H1 (cell line): ENCODE data around the gene TMTC4. TPM values are rescaled to one million over a fixed set of nuclear protein-coding genes. Genes with fewer than 3 reads are reported as not detected.

Experiments
- CTCF ChIA-PET: fragments of 300-600 bp; sonication (Branson Sonifier 250); formaldehyde crosslinking; loops from one replicate; lab custom pipeline; 2021; ENCODE audit not compliant: partially characterized antibody; lab: Charles Lee
- POLR2A ChIA-PET: fragments of 300-600 bp; sonication (Branson Sonifier 250); formaldehyde crosslinking; loops from one replicate; lab custom pipeline; 2021; ENCODE audit warnings: inconsistent platforms; ENCODE audit not compliant: partially characterized antibody; lab: Charles Lee
- DNase-seq, 2 experiments: peaks; one replicate each; pipeline versions ENCODE4 v3.0.0 to v3.0.0-alpha.2; 2010 to 2022; ENCODE audit warnings: low spot score in 2 of 2, low read depth in 1 of 2, mixed read lengths in 1 of 2
- FAIRE-seq: peaks from 2 replicates; lab custom pipeline; 2011; peaks lifted over from hg19 to GRCh38; lab: Jason Lieb, UNC
- H2AFZ ChIP-seq: 2 replicates; pipeline ENCODE4 v1.8.1; 2012; ENCODE audit warnings: low read length, inconsistent platforms
- H2AK5ac ChIP-seq: 2 replicates; pipeline ENCODE4 v1.6.1; 2013; ENCODE audit warnings: low read depth, low read length
- H2BK120ac ChIP-seq: replicated peaks from 2 replicates; pipeline ENCODE3; 2013; ENCODE audit warnings: low read depth, low read length, inconsistent platforms
- H2BK12ac ChIP-seq: 2 replicates; pipeline ENCODE4 v1.6.1; 2013; ENCODE audit warnings: low read depth, low read length
- H2BK15ac ChIP-seq: 2 replicates; pipeline ENCODE4 v1.6.1; 2013; ENCODE audit warnings: low read length
- H2BK20ac ChIP-seq: 2 replicates; pipeline ENCODE4 v1.6.1; 2013; ENCODE audit warnings: low read length
- H2BK5ac ChIP-seq: 2 replicates; pipeline ENCODE4 v1.6.1; 2013; ENCODE audit warnings: low read depth, low read length
- H3K14ac ChIP-seq: 2 replicates; pipeline ENCODE4 v1.6.1; 2013; ENCODE audit warnings: inconsistent platforms; ENCODE audit not compliant: insufficient read length
- H3K18ac ChIP-seq: 2 replicates; pipeline ENCODE4 v1.6.1; 2013; ENCODE audit warnings: low read length; ENCODE audit errors: extremely low read depth
- H3K23ac ChIP-seq: 2 replicates; pipeline ENCODE4 v1.6.1; 2013; ENCODE audit warnings: inconsistent platforms; ENCODE audit not compliant: insufficient read length
- H3K23me2 ChIP-seq: 2 replicates; pipeline ENCODE4 v1.6.1; 2013; ENCODE audit warnings: low read depth, low read length
- H3K27ac ChIP-seq: 2 replicates; pipeline ENCODE4 v1.6.1; 2011; ENCODE audit warnings: low read depth, low read length, inconsistent platforms
- H3K27me3 ChIP-seq, 4 experiments: replicated peaks in 1 of 4; 1 replicate in 1 of 4; 2 replicates in 3 of 4; pipeline versions ENCODE4 v1.6.1 to v1.8.1; 2011 to 2013; ENCODE audit warnings: low read length in 3 of 4, mild to moderate bottlenecking in 3 of 4, inconsistent platforms in 2 of 4, mixed read lengths in 2 of 4, moderate library complexity in 1 of 4; ENCODE audit not compliant: control insufficient read depth in 3 of 4, insufficient read depth in 3 of 4; ENCODE audit errors: extremely low read depth in 1 of 4
- H3K36me3 ChIP-seq, 4 experiments: 2 replicates each; pipeline versions ENCODE4 v1.6.1 to v1.8.1; 2011 to 2013; ENCODE audit warnings: mild to moderate bottlenecking in 4 of 4, low read length in 3 of 4, moderate library complexity in 2 of 4, control low read depth in 1 of 4, inconsistent platforms in 1 of 4; ENCODE audit not compliant: insufficient read depth in 4 of 4, control insufficient read depth in 2 of 4
- H3K4ac ChIP-seq: replicated peaks from 2 replicates; pipeline ENCODE3; 2013; ENCODE audit warnings: low read length, low read depth, mixed read lengths, inconsistent platforms; ENCODE audit not compliant: insufficient read length
- H3K4me1 ChIP-seq, 4 experiments: replicated peaks in 1 of 4; 1 replicate in 1 of 4; 2 replicates in 3 of 4; pipeline versions ENCODE4 v1.6.1 to v1.8.1; 2011 to 2013; ENCODE audit warnings: low read length in 3 of 4, inconsistent platforms in 2 of 4, mixed read lengths in 1 of 4; ENCODE audit not compliant: insufficient read depth in 4 of 4, control insufficient read depth in 3 of 4
- H3K4me2 ChIP-seq, 2 experiments: 2 replicates each; pipeline versions ENCODE4 v1.6.1 to v1.8.1; 2011 to 2013; ENCODE audit warnings: low read depth in 2 of 2, low read length in 2 of 2, control low read depth in 1 of 2, inconsistent platforms in 1 of 2, mild to moderate bottlenecking in 1 of 2; ENCODE audit not compliant: insufficient read depth in 1 of 2
- H3K4me3 ChIP-seq, 4 experiments: fragments of 200-600, 300-600 bp in 1 of 4; sonication (generic), shearing (Covaris generic), sonication (Bioruptor Twin) in 1 of 4; 2 replicates each; pipeline versions ENCODE4 v1.5.1 to v1.8.1; 2011 to 2016; ENCODE audit warnings: low read length in 4 of 4, low read depth in 3 of 4, control low read depth in 2 of 4, inconsistent platforms in 2 of 4, mild to moderate bottlenecking in 2 of 4, mixed read lengths in 1 of 4, moderate library complexity in 1 of 4; ENCODE audit not compliant: insufficient read depth in 2 of 4; ENCODE audit errors: extremely low read depth in 1 of 4
- H3K56ac ChIP-seq: replicated peaks from 2 replicates; pipeline ENCODE3; 2013; ENCODE audit warnings: low read depth, mild to moderate bottlenecking, mixed read lengths, low read length, inconsistent platforms; ENCODE audit not compliant: insufficient read length
- H3K79me1 ChIP-seq: 2 replicates; pipeline ENCODE4 v1.6.1; 2013; ENCODE audit warnings: low read depth, low read length, control low read depth
- H3K79me2 ChIP-seq, 2 experiments: 2 replicates each; pipeline versions ENCODE4 v1.6.1 to v1.8.1; 2012 to 2013; ENCODE audit warnings: low read length in 2 of 2, mild to moderate bottlenecking in 2 of 2, inconsistent platforms in 1 of 2; ENCODE audit not compliant: insufficient read depth in 2 of 2, control insufficient read depth in 1 of 2
- H3K9ac ChIP-seq, 4 experiments: replicated peaks in 1 of 4; 1 replicate in 1 of 4; 2 replicates in 3 of 4; pipeline versions ENCODE4 v1.6.1 to v1.8.1; 2011 to 2013; ENCODE audit warnings: low read depth in 3 of 4, low read length in 3 of 4, control low read depth in 2 of 4, mild to moderate bottlenecking in 2 of 4, moderate library complexity in 2 of 4, inconsistent platforms in 1 of 4; ENCODE audit errors: extremely low read depth in 1 of 4
- H3K9me3 ChIP-seq, 2 experiments: 2 replicates each; pipeline versions ENCODE4 v1.6.1 to v1.8.1; 2012 to 2013; ENCODE audit warnings: mild to moderate bottlenecking in 2 of 2, moderate library complexity in 2 of 2, control low read depth in 1 of 2, inconsistent platforms in 1 of 2, low read depth in 1 of 2, low read length in 1 of 2, mixed read lengths in 1 of 2; ENCODE audit not compliant: insufficient read depth in 2 of 2
- H4K20me1 ChIP-seq, 2 experiments: replicated peaks in 1 of 2; 2 replicates each; pipeline versions ENCODE3 to v1.8.1; 2011 to 2013; ENCODE audit warnings: inconsistent platforms in 2 of 2, low read length in 2 of 2, mild to moderate bottlenecking in 1 of 2; ENCODE audit not compliant: insufficient read depth in 2 of 2, control insufficient read depth in 1 of 2
- H4K5ac ChIP-seq: 2 replicates; pipeline ENCODE4 v1.6.1; 2013; ENCODE audit warnings: low read length, low read depth, mixed read lengths, inconsistent platforms; ENCODE audit not compliant: insufficient read length
- H4K8ac ChIP-seq: 2 replicates; pipeline ENCODE4 v1.8.0; 2013; ENCODE audit warnings: mild to moderate bottlenecking, moderate library complexity, low read length, inconsistent platforms; ENCODE audit not compliant: insufficient read depth; ENCODE audit errors: extremely low read depth
- H4K91ac ChIP-seq: replicated peaks from 2 replicates; pipeline ENCODE3; 2013; ENCODE audit warnings: low read length, mixed read lengths, inconsistent platforms; ENCODE audit not compliant: insufficient read length
- ATF3 ChIP-seq: IDR thresholded peaks from 2 replicates; pipeline ENCODE4 v1.6.1; 2011; ENCODE audit warnings: low read depth, mild to moderate bottlenecking, low read length; ENCODE audit not compliant: insufficient read depth
- BACH1 ChIP-seq: IDR thresholded peaks from 2 replicates; pipeline ENCODE4 v1.6.1; 2012; ENCODE audit warnings: low read length, improper control_type of control experiment
- EP300 ChIP-seq, 2 experiments: IDR thresholded peaks; 1 replicate in 1 of 2; 2 replicates in 1 of 2; pipeline ENCODE4 v1.6.1; 2011 to 2012; ENCODE audit warnings: low read depth in 2 of 2, low read length in 2 of 2, mild to moderate bottlenecking in 2 of 2, borderline replicate concordance in 1 of 2, inconsistent platforms in 1 of 2, moderate library complexity in 1 of 2
- JUND ChIP-seq: IDR thresholded peaks from 2 replicates; pipeline ENCODE4 v1.6.1; 2011; ENCODE audit warnings: mild to moderate bottlenecking, improper control_type of control experiment, low read length
- KDM1A ChIP-seq: fragments of 200-600, 300-600 bp; sonication (generic); IDR thresholded peaks from 2 replicates; pipeline ENCODE4 v1.7.1; 2016; ENCODE audit warnings: mild to moderate bottlenecking, low read length, borderline replicate concordance
- MAFK ChIP-seq: IDR thresholded peaks from 2 replicates; pipeline ENCODE4 v1.6.1; 2012; ENCODE audit warnings: low read depth, mild to moderate bottlenecking, improper control_type of control experiment, low read length
- POLR2A ChIP-seq, 2 experiments: IDR thresholded peaks; 1 replicate in 1 of 2; 2 replicates in 1 of 2; pipeline ENCODE4 v1.6.1; 2011; ENCODE audit warnings: low read depth in 2 of 2, low read length in 2 of 2, mild to moderate bottlenecking in 2 of 2; ENCODE audit errors: control extremely low read depth in 1 of 2
- RAD21 ChIP-seq, 2 experiments: IDR thresholded peaks in 1 of 2; conservative IDR thresholded peaks in 1 of 2; 2 replicates each; pipeline ENCODE4 v1.6.1; 2011; ENCODE audit warnings: low read depth in 2 of 2, low read length in 2 of 2, improper control_type of control experiment in 1 of 2, inconsistent platforms in 1 of 2, mild to moderate bottlenecking in 1 of 2, moderate library complexity in 1 of 2
- ZNF274 ChIP-seq: IDR thresholded peaks from 2 replicates; pipeline ENCODE4 v1.7.0; 2012; ENCODE audit warnings: low read length, borderline replicate concordance; ENCODE audit errors: extremely low read depth
- WGBS, 2 experiments: shearing (Covaris generic) in 1 of 2; methylation state at CpG; one replicate each; pipeline versions ENCODE4 v1.1.6 to v1.1.7; 2013 to 2015; ENCODE audit warnings: low lambda C conversion rate in 2 of 2, mixed read lengths in 2 of 2, inconsistent platforms in 1 of 2, low coverage in 1 of 2, missing lambda C conversion rate in 1 of 2; ENCODE audit not compliant: insufficient replicate concordance in 2 of 2, insufficient coverage in 1 of 2, insufficient read length in 1 of 2; ENCODE audit errors: extremely low coverage in 1 of 2, missing lambda C conversion rate in 1 of 2; 5-methylcytosine and 5-hydroxymethylcytosine counted together
- polyA plus RNA-seq, 7 experiments: library from polyadenylated mRNA; depleted of rRNA in 3 of 7; stranded (reverse) in 5 of 7; unstranded in 2 of 7; fragments of >200 nt in 5 of 7; fragments of 200-250 nt in 2 of 7; gene quantifications; 1 replicate in 5 of 7; 2 replicates in 1 of 7; 4 replicates in 1 of 7; pipeline versions ENCODE4 v1.2.1 to v1.2.3, GENCODE V29; 2011 to 2013; ENCODE audit warnings: missing spikeins in 2 of 7, mixed read lengths in 2 of 7
- total RNA-seq: library from RNA; stranded (reverse); fragmentation: NEBNext Ultra II Directional; extraction: Animal tissue kit (Norgen Biotek cat#: 25700); gene quantifications from 2 replicates; pipeline ENCODE4 v1.2.1, GENCODE V29; 2021

TMTC4 gene
- total and polyA plus RNA-seq, 2 of the 8 experiments (the other 6 are each of a cell fraction or from before 2014, with no cell fraction given) = 26.3 to 42.6 TPM

GRCh38 chr13:100633461-100633860, 41.1 kb downstream of the TMTC4 start:
- Histone ChIP-seq H3K14ac (no peak overlapping the region), H3K79me2 (no peaks in the 10 kb centered on the region), H3K36me3 (peaks cover 2 to 55% (median 31%) of the 10 kb centered on the region in 4 experiments; a peak in 6 of 8 replicates), H2AFZ (no peak overlapping the region), H2BK12ac (no peak overlapping the region), H3K27me3 (no peaks in the 10 kb centered on the region), H3K4ac (no peak overlapping the region), H2BK5ac (no peak overlapping the region), H3K18ac (no peak overlapping the region), H3K79me1 (no peaks in the 10 kb centered on the region), H3K56ac (no peak overlapping the region), H4K5ac (no peak overlapping the region), H3K23ac (no peak overlapping the region), H3K4me3 (no peak overlapping the region), H2BK20ac (no peak overlapping the region), H3K9ac (no peak overlapping the region), H3K4me1 (peaks cover 0 to 6% (median 2%) of the 10 kb centered on the region in 4 experiments; a peak in 2 of 7 replicates), H3K23me2 (no peaks in the 10 kb centered on the region; the same call in 1 of the 2 replicates), H4K8ac (no peak overlapping the region), H4K20me1 (no peaks in the 10 kb centered on the region), H2AK5ac (no peak overlapping the region), H2BK120ac (no peak overlapping the region), H3K4me2 (no peak overlapping the region), H4K91ac (no peak overlapping the region), H2BK15ac (no peak overlapping the region)
- POLR2A ChIA-PET = interaction anchor here (0.6 to 0.8 kb wide), 2 partner anchors 12 to 16 kb away, joined by 3 read pairs; no protein-coding TSS in a partner anchor
- no peak for DNase-seq
- WGBS, 2 experiments = 100% methylated on average over 2 of the region's 2 CpGs; no CpG with 5 or more reads in 1 of the 2 experiments
- CTCF ChIA-PET = interaction anchor here (0.9 to 1.4 kb wide), 4 partner anchors 8 to 13 kb away, joined by 3 to 6 read pairs (median 3); no protein-coding TSS in a partner anchor
- no peak for FAIRE-seq
- no peak for TF ChIP-seq MAFK
- no peak for TF ChIP-seq ATF3
- TF ChIP-seq KDM1A = no peak
- TF ChIP-seq BACH1 = no peak
- no peak for TF ChIP-seq ZNF274
- TF ChIP-seq POLR2A (IDR thresholded peaks at IDR 0.05; ENCODE audit: control extremely low read depth in 1 of 2, low read depth in 2 of 2, low read length in 2 of 2) = no peak
- TF ChIP-seq EP300 (IDR thresholded peaks at IDR 0.05; ENCODE audit: borderline replicate concordance in 1 of 2, low read depth in 2 of 2, low read length in 2 of 2) = no peak
- TF ChIP-seq RAD21 (IDR thresholded peaks at IDR 0.05 in 1 of 2, conservative IDR thresholded peaks at IDR 0.05 in 1 of 2; ENCODE audit: low read depth in 2 of 2, low read length in 2 of 2) = no peak
- TF ChIP-seq JUND = no peak
- TF ChIP-seq, all 59 proteins: peak for 0
- Histone ChIP-seq H3K27ac (no peak overlapping the region), H3K9me3 (no peaks in the 10 kb centered on the region)
